K562 (cell line): ENCODE measurements around the gene FSTL1. TPM values are rescaled to one million over a fixed set of nuclear protein-coding genes. Genes with fewer than 3 reads are reported as not detected.

Experiments used
- ATAC-seq: fragments of 200-7000 bp; cut with Tn5 transposase; 3 replicates; pipeline ENCODE4 v1.9.1; 2020; ENCODE audit warnings: moderate library complexity
- BruUV-seq: library from RNA; stranded (reverse); fragments of 400-500 nt; replicated peaks from 2 replicates; lab custom pipeline; 2021; lab: Mats Ljungman, UMichigan
- CTCF ChIA-PET: fragments of 300-600 bp; formaldehyde crosslinking; extraction: SDS; loops from one replicate; lab custom pipeline; 2021; ENCODE audit warnings: low intra/inter-chr PET ratio; lab: Yijun Ruan, JAX
- POLR2A ChIA-PET: fragments of 300-600, 350-650 bp; sonication (Branson Sonifier 250); formaldehyde crosslinking; extraction: SDS; loops from one replicate; lab custom pipeline; 2021; ENCODE audit warnings: antibody characterized with exemption, inconsistent platforms; lab: Yijun Ruan, JAX
- DNase-seq, 4 experiments: peaks; one replicate each; pipeline versions ENCODE4 v3.0.0 to v3.0.0-alpha.2; 2011 to 2018; ENCODE audit warnings: low spot score in 3 of 4, mixed read lengths in 3 of 4; ENCODE audit errors: extremely low read depth in 1 of 4
- FAIRE-seq: peaks from 2 replicates; lab custom pipeline; 2011; peaks lifted over from hg19 to GRCh38; lab: Jason Lieb, UNC
- H2AFZ ChIP-seq: 2 replicates; pipeline ENCODE4 v1.6.0; 2011; ENCODE audit warnings: low read depth, low read length, control low read depth, inconsistent platforms
- H3K27ac ChIP-seq: fragments of 200-600 bp; 3 replicates; pipeline ENCODE4 v1.8.0; 2011; ENCODE audit warnings: low read depth, mild to moderate bottlenecking, control low read depth, inconsistent platforms, low read length, moderate library complexity, mixed read lengths; ENCODE audit errors: extremely low read depth
- H3K27me3 ChIP-seq, 2 experiments: fragments of 300-600 bp in 1 of 2; 2 replicates in 1 of 2; 3 replicates in 1 of 2; pipeline versions ENCODE4 v1.6.0 to v1.8.0; 2011; ENCODE audit warnings: inconsistent platforms in 2 of 2, low read length in 2 of 2, mild to moderate bottlenecking in 1 of 2, mixed read lengths in 1 of 2, moderate library complexity in 1 of 2; ENCODE audit not compliant: control insufficient read depth in 2 of 2, insufficient read depth in 2 of 2
- H3K36me3 ChIP-seq: fragments of 300-600 bp; 3 replicates; pipeline ENCODE4 v1.8.0; 2011; ENCODE audit warnings: mild to moderate bottlenecking, low read length, inconsistent platforms; ENCODE audit not compliant: control insufficient read depth, insufficient read depth
- H3K4me1 ChIP-seq, 2 experiments: fragments of 200-600 bp in 1 of 2; replicated peaks in 1 of 2; 2 replicates in 1 of 2; 3 replicates in 1 of 2; pipeline versions ENCODE4 v1.5.1 to v1.8.0; 2011; ENCODE audit warnings: inconsistent platforms in 2 of 2, low read length in 2 of 2, mild to moderate bottlenecking in 1 of 2, mixed read lengths in 1 of 2, moderate library complexity in 1 of 2; ENCODE audit not compliant: control insufficient read depth in 2 of 2, insufficient read depth in 2 of 2
- H3K4me2 ChIP-seq: 2 replicates; pipeline ENCODE4 v1.6.1; 2011; ENCODE audit warnings: low read length, control low read depth, inconsistent platforms, mixed read lengths; ENCODE audit not compliant: insufficient read depth
- H3K4me3 ChIP-seq: fragments of 200-600 bp; sonication (generic), shearing (Covaris generic); 2 replicates; pipeline ENCODE4 v1.5.1; 2016; ENCODE audit warnings: control low read depth, inconsistent platforms
- H3K79me2 ChIP-seq: fragments of 200-600 bp; 3 replicates; pipeline ENCODE4 v1.8.0; 2011; ENCODE audit warnings: low read length, inconsistent platforms; ENCODE audit not compliant: control insufficient read depth, insufficient read depth
- H3K9ac ChIP-seq, 2 experiments: 2 replicates each; pipeline versions ENCODE4 v1.6.0 to v1.6.1; 2011; ENCODE audit warnings: low read depth in 2 of 2, low read length in 2 of 2, control low read depth in 1 of 2, inconsistent platforms in 1 of 2, mild to moderate bottlenecking in 1 of 2, mixed read lengths in 1 of 2; ENCODE audit not compliant: insufficient read depth in 1 of 2
- H3K9me1 ChIP-seq: one replicate; pipeline ENCODE4 v1.6.0; 2011; ENCODE audit warnings: inconsistent platforms, mild to moderate bottlenecking, low read length, moderate library complexity; ENCODE audit not compliant: control insufficient read depth, insufficient read depth
- H3K9me3 ChIP-seq: replicated peaks from 2 replicates; pipeline ENCODE4 v1.5.1; 2011; ENCODE audit warnings: low read depth, low read length, inconsistent platforms; ENCODE audit not compliant: control insufficient read depth, insufficient read depth
- H4K20me1 ChIP-seq: replicated peaks from 2 replicates; pipeline ENCODE4 v1.6.1; 2011; ENCODE audit warnings: low read length, inconsistent platforms, mixed read lengths; ENCODE audit not compliant: control insufficient read depth, insufficient read depth
- C11orf30 ChIP-seq: fragments of 450-650 bp; IDR thresholded peaks from 2 replicates; pipeline ENCODE4 v1.6.1; 2016; ENCODE audit warnings: low read depth, mild to moderate bottlenecking
- MLX ChIP-seq, 2 experiments: fragments of 450-650 bp in 1 of 2; sonication (generic) in 1 of 2; formaldehyde crosslinking; conservative IDR thresholded peaks; 2 replicates each; pipeline versions ENCODE4 v1.4.0 to v1.8.1; 2020 to 2022; ENCODE audit warnings: mild to moderate bottlenecking in 1 of 2, missing genetic modification reagents in 1 of 2
- MTA2 ChIP-seq: fragments of 450-650 bp; IDR thresholded peaks from 2 replicates; pipeline ENCODE4 v1.6.1; 2016; ENCODE audit warnings: low read depth
- PPARD ChIP-seq: fragments of 250-450 bp; sonication (Bioruptor Pico); IDR thresholded peaks from 2 replicates; pipeline ENCODE4 v1.8.0; 2022; ENCODE audit warnings: inconsistent platforms, mild to moderate bottlenecking, moderate library complexity
- SIN3B ChIP-seq: fragments of 450-650 bp; IDR thresholded peaks from 2 replicates; pipeline ENCODE4 v1.6.1; 2017; ENCODE audit warnings: low read depth, mild to moderate bottlenecking, moderate library complexity
- ZFX ChIP-seq: sonication (generic); formaldehyde crosslinking; IDR thresholded peaks from 2 replicates; pipeline ENCODE4 v1.8.0; 2022; ENCODE audit warnings: mild to moderate bottlenecking, missing genetic modification reagents, moderate library complexity
- ZNF586 ChIP-seq: fragments of 450-650 bp; formaldehyde crosslinking; conservative IDR thresholded peaks from 2 replicates; pipeline ENCODE4 v1.4.0; 2020; ENCODE audit warnings: mild to moderate bottlenecking, moderate library complexity
- ZNF717 ChIP-seq: fragments of 250-450 bp; sonication (Bioruptor Pico); IDR thresholded peaks from 2 replicates; pipeline ENCODE4 v1.5.0; 2021
- WGBS: fragments of 100-300 bp; shearing (Covaris generic); methylation state at CpG from one replicate; pipeline ENCODE4 v1.1.6; 2016; ENCODE audit warnings: low coverage, mixed read lengths; ENCODE audit not compliant: insufficient coverage; ENCODE audit errors: missing lambda C conversion rate; 5-methylcytosine and 5-hydroxymethylcytosine counted together
- in situ Hi-C: fragments of 300-500 bp; cut with MboI; formaldehyde crosslinking; loops from 4 replicates; pipeline ENCODE4 v1.15.0; 2018; ENCODE audit warnings: inconsistent platforms, mixed read lengths
- intact Hi-C: fragments of 100-400 bp; cut with micrococcal nuclease; formaldehyde crosslinking; loops from 2 replicates; pipeline ENCODE4 v1.14.2; 2022
- polyA plus RNA-seq, 8 experiments: library from polyadenylated mRNA; depleted of rRNA in 4 of 8; stranded (reverse) in 5 of 8; unstranded in 3 of 8; fragments of >200 nt; fragmentation: Nextera tagmentation in 2 of 8; fragmentation: Illumina TruSeq in 1 of 8; extraction: Ambion mirVana in 2 of 8; extraction: Trizol in 1 of 8; gene quantifications; 2 replicates each; pipeline versions ENCODE4 v1.2.1 to v1.2.3, GENCODE V29; 2011 to 2014; ENCODE audit warnings: inconsistent platforms in 1 of 8, missing spikeins in 1 of 8
- total RNA-seq, 7 experiments: library from RNA; depleted of rRNA in 6 of 7; stranded (reverse); fragments of >200 nt in 6 of 7; fragmentation: Illumina TruSeq in 2 of 7; extraction: Trizol in 2 of 7; gene quantifications; 2 replicates each; pipeline versions ENCODE4 v1.2.1 to v1.2.3, GENCODE V29; 2011 to 2021; ENCODE audit warnings: low replicate concordance in 1 of 7

The FSTL1 gene
- total and polyA plus RNA-seq, 9 of the 15 experiments (the other 6 are each of a cell fraction or from before 2014, with no cell fraction given), result 0.01 to 0.58 (median 0.08) TPM; not detected in 2

GRCh38 chr3:120399372-120399771 is 51.4 kb downstream of the FSTL1 start:
- ChIA-PET CTCF (no interaction called here), POLR2A (interaction anchor here (1.2 kb wide), 1 partner anchor 9 kb away, joined by 5 read pairs; no protein-coding TSS in a partner anchor)
- no peak for TF ChIP-seq PPARD
- Histone ChIP-seq H4K20me1 (no peaks in the 10 kb centered on the region), H3K4me1 (no peaks in the 10 kb centered on the region), H3K4me3 (no peak overlapping the region), H3K4me2 (no peak overlapping the region), H3K9me3 (no peaks in the 10 kb centered on the region), H3K27me3 (peaks cover 0 to 6% of the 10 kb centered on the region in 2 experiments; a peak in 1 of 5 replicates), H3K9ac (no peak overlapping the region), H3K9me1 (no peaks in the 10 kb centered on the region), H3K79me2 (no peaks in the 10 kb centered on the region), H3K36me3 (no peaks in the 10 kb centered on the region), H2AFZ (no peak overlapping the region), H3K27ac (no peak overlapping the region)
- DNase-seq (no peak), FAIRE-seq (no peak), ATAC-seq (no peak)
- BruUV-seq, result no TSS peak
- WGBS, result 0% methylated on average over 2 of the region's 2 CpGs
- in situ Hi-C loops, result no loop called here
- intact Hi-C loops, result no loop called here

GRCh38 chr3:120396469-120396868 is 54.3 kb downstream of the FSTL1 start:
- no peak overlapping the region for H3K9ac ChIP-seq
- 0% methylated on average over 7 of the region's 8 CpGs for WGBS
- no TSS peak for BruUV-seq
- H3K79me2 ChIP-seq, result no peaks in the 10 kb centered on the region
- H3K27me3 ChIP-seq, result peaks cover 0 to 6% of the 10 kb centered on the region in 2 experiments; a peak in 1 of 5 replicates
- no peak overlapping the region for H2AFZ ChIP-seq
- CTCF ChIA-PET, result no interaction called here
- H4K20me1 ChIP-seq, result no peaks in the 10 kb centered on the region
- H3K9me1 ChIP-seq, result no peaks in the 10 kb centered on the region
- intact Hi-C loops (no loop called here), in situ Hi-C loops (no loop called here)
- POLR2A ChIA-PET, result no interaction called here
- H3K4me2 ChIP-seq, result no peak overlapping the region
- DNase-seq (no peak), ATAC-seq (no peak), FAIRE-seq (no peak)
- H3K4me3 ChIP-seq, result no peak overlapping the region
- H3K4me1 ChIP-seq, result no peaks in the 10 kb centered on the region
- no peak for TF ChIP-seq C11orf30
- TF ChIP-seq SIN3B, result no peak
- no peak for TF ChIP-seq MLX (CRISPR knock-in tag; conservative IDR thresholded peaks at IDR 0.05)
- TF ChIP-seq MTA2, result no peak
- TF ChIP-seq ZNF717 (CRISPR knock-in tag), result no peak
- TF ChIP-seq ZNF586 (CRISPR knock-in tag), result no peak
- TF ChIP-seq ZFX, result no peak
- H3K27ac ChIP-seq, result no peak overlapping the region
- no peaks in the 10 kb centered on the region for H3K36me3 ChIP-seq
- H3K9me3 ChIP-seq, result no peaks in the 10 kb centered on the region
